H1 (cell line): ENCODE data around the gene THAP9.

Experiments
- EZH2 ChIP-seq: fragments of 200-600 bp; sonication (generic); IDR thresholded peaks from 2 replicates; pipeline ENCODE4 v1.7.1; 2012; ENCODE audit warnings: low read depth, mild to moderate bottlenecking, moderate library complexity, low read length, inconsistent platforms; ENCODE audit not compliant: severe bottlenecking
- HDAC6 ChIP-seq: IDR thresholded peaks from one replicate; pipeline ENCODE4 v1.7.1; 2012; ENCODE audit warnings: low read depth, mild to moderate bottlenecking, inconsistent platforms, low read length, moderate library complexity
- KDM1A ChIP-seq: fragments of 200-600, 300-600 bp; sonication (generic); IDR thresholded peaks from 2 replicates; pipeline ENCODE4 v1.7.1; 2016; ENCODE audit warnings: mild to moderate bottlenecking, low read length, borderline replicate concordance
- POLR2A ChIP-seq, 2 experiments: IDR thresholded peaks; 1 replicate in 1 of 2; 2 replicates in 1 of 2; pipeline ENCODE4 v1.6.1; 2011; ENCODE audit warnings: low read depth in 2 of 2, low read length in 2 of 2, mild to moderate bottlenecking in 2 of 2; ENCODE audit errors: control extremely low read depth in 1 of 2
- POLR2AphosphoS5 ChIP-seq: IDR thresholded peaks from 2 replicates; pipeline ENCODE4 v1.6.1; 2011; ENCODE audit warnings: low read depth, low read length
- SIN3A ChIP-seq, 2 experiments: IDR thresholded peaks in 1 of 2; conservative IDR thresholded peaks in 1 of 2; 2 replicates each; pipeline ENCODE4 v1.6.1; 2011 to 2012; ENCODE audit warnings: low read length in 2 of 2, improper control_type of control experiment in 1 of 2, low read depth in 1 of 2, mild to moderate bottlenecking in 1 of 2
- SIX5 ChIP-seq: IDR thresholded peaks from 2 replicates; pipeline ENCODE4 v1.6.1; 2011; ENCODE audit warnings: mild to moderate bottlenecking, low read depth, low read length
- TF ChIP-seq, protein P1 (sequence below), 3 experiments: IDR thresholded peaks; 1 replicate in 2 of 3; 2 replicates in 1 of 3; pipeline versions ENCODE4 v1.5.1 to v1.6.1; 2011; ENCODE audit warnings: low read length in 3 of 3, mild to moderate bottlenecking in 3 of 3, inconsistent platforms in 2 of 3, low read depth in 1 of 3, moderate library complexity in 1 of 3; ENCODE audit not compliant: insufficient read depth in 1 of 3; ENCODE audit errors: control extremely low read depth in 1 of 3
- TF ChIP-seq, protein P2 (sequence below): IDR thresholded peaks from 2 replicates; pipeline ENCODE4 v1.6.1; 2011; ENCODE audit warnings: low read depth, mild to moderate bottlenecking, low read length; ENCODE audit not compliant: insufficient read depth

- TF ChIP-seq, protein P1, sequence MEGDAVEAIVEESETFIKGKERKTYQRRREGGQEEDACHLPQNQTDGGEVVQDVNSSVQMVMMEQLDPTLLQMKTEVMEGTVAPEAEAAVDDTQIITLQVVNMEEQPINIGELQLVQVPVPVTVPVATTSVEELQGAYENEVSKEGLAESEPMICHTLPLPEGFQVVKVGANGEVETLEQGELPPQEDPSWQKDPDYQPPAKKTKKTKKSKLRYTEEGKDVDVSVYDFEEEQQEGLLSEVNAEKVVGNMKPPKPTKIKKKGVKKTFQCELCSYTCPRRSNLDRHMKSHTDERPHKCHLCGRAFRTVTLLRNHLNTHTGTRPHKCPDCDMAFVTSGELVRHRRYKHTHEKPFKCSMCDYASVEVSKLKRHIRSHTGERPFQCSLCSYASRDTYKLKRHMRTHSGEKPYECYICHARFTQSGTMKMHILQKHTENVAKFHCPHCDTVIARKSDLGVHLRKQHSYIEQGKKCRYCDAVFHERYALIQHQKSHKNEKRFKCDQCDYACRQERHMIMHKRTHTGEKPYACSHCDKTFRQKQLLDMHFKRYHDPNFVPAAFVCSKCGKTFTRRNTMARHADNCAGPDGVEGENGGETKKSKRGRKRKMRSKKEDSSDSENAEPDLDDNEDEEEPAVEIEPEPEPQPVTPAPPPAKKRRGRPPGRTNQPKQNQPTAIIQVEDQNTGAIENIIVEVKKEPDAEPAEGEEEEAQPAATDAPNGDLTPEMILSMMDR (IDR thresholded peaks at IDR 0.05; ENCODE audit: control extremely low read depth in 1 of 3, insufficient read depth in 1 of 3, low read depth in 1 of 3, low read length in 3 of 3), result no peak
- no peak for TF ChIP-seq KDM1A
- TF ChIP-seq, protein P2, sequence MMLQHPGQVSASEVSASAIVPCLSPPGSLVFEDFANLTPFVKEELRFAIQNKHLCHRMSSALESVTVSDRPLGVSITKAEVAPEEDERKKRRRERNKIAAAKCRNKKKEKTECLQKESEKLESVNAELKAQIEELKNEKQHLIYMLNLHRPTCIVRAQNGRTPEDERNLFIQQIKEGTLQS, result no peak
- TF ChIP-seq HDAC6, result no peak
- TF ChIP-seq EZH2, result no peak
- TF ChIP-seq SIN3A (conservative IDR thresholded peaks at IDR 0.05 in 1 of 2, IDR thresholded peaks at IDR 0.05 in 1 of 2; ENCODE audit: low read depth in 1 of 2, low read length in 2 of 2), result no peak
- no peak; a peak in 1 of 3 replicates for TF ChIP-seq POLR2A (IDR thresholded peaks at IDR 0.05; ENCODE audit: control extremely low read depth in 1 of 2, low read depth in 2 of 2, low read length in 2 of 2)
- no peak for TF ChIP-seq POLR2AphosphoS5
- TF ChIP-seq SIX5, result no peak
Observed at GRCh38 chr4:82899374-82900065, 1.0 kb upstream of the THAP9 start.
